ENCODE data around the gene LAMTOR5. TPM values are rescaled to one million over a fixed set of nuclear protein-coding genes. Genes with fewer than 3 reads are reported as not detected.

The LAMTOR5 gene
- total and polyA plus RNA-seq, 2 experiments from 2014 or later: 45.4 to 168 TPM

DNA sequence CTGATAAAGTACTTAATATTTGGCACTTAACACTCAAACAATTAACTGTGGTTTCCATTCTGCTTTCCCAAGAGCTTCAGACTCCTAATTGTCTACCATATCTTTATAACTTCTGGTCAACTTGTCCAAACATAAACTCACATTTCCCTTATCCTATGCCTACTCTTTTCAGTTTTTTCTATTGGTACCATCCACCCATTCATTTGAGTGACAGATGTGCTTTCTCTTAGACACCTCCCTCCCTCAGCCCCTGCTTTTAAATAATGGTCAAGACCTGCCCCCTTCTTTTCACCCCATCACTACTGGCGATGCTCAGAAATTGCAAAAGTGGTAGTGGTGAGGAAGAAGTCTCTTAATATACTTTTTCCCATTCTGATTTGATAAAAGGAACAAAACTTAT lies 22.1 kb downstream of the LAMTOR5 start:
- peaks cover 8% of the 10 kb centered on the region for H3K4me1 ChIP-seq (ENCODE audit: insufficient read depth)
- no peak for DNase-seq (ENCODE audit: low spot score)
- H3K79me2 ChIP-seq: no peaks in the 10 kb centered on the region
- H3K4me3 ChIP-seq: no peak overlapping the region
- no peak for TF ChIP-seq EZH2phosphoT487 (IDR thresholded peaks at IDR 0.05; ENCODE audit: low read depth, severe bottlenecking, unreplicated experiment)
- no peak for TF ChIP-seq EZH2 (IDR thresholded peaks at IDR 0.05; ENCODE audit: borderline replicate concordance)
- TF ChIP-seq, protein P1, sequence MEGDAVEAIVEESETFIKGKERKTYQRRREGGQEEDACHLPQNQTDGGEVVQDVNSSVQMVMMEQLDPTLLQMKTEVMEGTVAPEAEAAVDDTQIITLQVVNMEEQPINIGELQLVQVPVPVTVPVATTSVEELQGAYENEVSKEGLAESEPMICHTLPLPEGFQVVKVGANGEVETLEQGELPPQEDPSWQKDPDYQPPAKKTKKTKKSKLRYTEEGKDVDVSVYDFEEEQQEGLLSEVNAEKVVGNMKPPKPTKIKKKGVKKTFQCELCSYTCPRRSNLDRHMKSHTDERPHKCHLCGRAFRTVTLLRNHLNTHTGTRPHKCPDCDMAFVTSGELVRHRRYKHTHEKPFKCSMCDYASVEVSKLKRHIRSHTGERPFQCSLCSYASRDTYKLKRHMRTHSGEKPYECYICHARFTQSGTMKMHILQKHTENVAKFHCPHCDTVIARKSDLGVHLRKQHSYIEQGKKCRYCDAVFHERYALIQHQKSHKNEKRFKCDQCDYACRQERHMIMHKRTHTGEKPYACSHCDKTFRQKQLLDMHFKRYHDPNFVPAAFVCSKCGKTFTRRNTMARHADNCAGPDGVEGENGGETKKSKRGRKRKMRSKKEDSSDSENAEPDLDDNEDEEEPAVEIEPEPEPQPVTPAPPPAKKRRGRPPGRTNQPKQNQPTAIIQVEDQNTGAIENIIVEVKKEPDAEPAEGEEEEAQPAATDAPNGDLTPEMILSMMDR (IDR thresholded peaks at IDR 0.05; ENCODE audit: poor library complexity): no peak
- no peak overlapping the region for H3K4me2 ChIP-seq
- H2AFZ ChIP-seq: no peak overlapping the region
- no peaks in the 10 kb centered on the region for H3K9me2 ChIP-seq (replicated peaks; ENCODE audit: insufficient read depth)
- H3K27ac ChIP-seq: peak overlapping the region; percentile 59
- H3K9me3 ChIP-seq (ENCODE audit: low read depth): no peaks in the 10 kb centered on the region
- H3K27me3 ChIP-seq: no peaks in the 10 kb centered on the region
- WGBS (ENCODE audit: low lambda C conversion rate, missing lambda C conversion rate): 100% methylated on average over 1 of the region's 1 CpG
- H3K36me3 ChIP-seq (replicated peaks; ENCODE audit: insufficient read depth, low read depth): no peaks in the 10 kb centered on the region
- no peaks in the 10 kb centered on the region for H4K20me1 ChIP-seq (ENCODE audit: insufficient read depth, poor library complexity, severe bottlenecking)

DNA sequence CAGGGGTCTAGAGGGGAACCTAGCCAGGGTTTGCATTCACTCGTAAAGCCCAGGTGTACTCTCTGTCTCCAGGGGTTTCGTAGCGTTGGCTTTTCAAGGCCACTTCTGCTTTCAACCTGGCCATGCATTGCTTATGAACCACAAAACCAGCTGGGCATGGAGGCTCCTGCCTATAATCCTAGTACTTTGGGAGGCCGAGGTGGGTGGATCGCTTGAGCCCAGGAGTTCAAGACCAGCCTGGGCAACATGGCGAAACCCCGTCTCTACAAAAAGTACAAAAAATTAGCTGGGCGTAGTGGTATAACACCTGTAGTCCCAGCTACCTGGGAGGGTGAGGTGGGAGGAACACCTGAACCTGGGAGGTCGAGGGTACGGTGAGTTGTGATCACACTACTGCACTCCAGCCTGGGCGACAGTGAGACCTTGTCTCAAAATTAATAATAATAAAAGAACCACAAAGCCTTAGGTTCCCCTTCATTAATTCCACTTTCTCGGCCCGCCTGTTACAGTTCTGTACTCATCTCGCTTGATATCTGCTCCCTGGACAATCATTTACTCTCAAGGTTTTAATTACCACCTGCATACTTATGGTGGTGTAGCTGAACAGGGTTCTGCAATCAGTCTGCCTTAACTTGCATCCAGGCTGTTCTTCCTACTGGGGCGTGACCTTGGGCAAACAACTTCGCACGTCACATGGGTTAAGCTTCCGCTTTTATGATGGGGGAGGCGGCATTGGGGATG lies 22.7 kb downstream of the LAMTOR5 start:
- H3K27me3 ChIP-seq: no peaks in the 10 kb centered on the region
- no peaks in the 10 kb centered on the region for H3K9me2 ChIP-seq (replicated peaks; ENCODE audit: insufficient read depth)
- H3K79me2 ChIP-seq: no peaks in the 10 kb centered on the region
- H3K4me3 ChIP-seq: no peak overlapping the region
- H3K27ac ChIP-seq: peak overlapping the region; percentile 59
- H3K9me3 ChIP-seq (ENCODE audit: low read depth): no peaks in the 10 kb centered on the region
- no peaks in the 10 kb centered on the region for H4K20me1 ChIP-seq (ENCODE audit: insufficient read depth, poor library complexity, severe bottlenecking)
- peak overlapping the region; percentile 15 for H3K4me2 ChIP-seq
- 91% methylated on average over 19 of the region's 19 CpGs for WGBS (ENCODE audit: low lambda C conversion rate, missing lambda C conversion rate)
- H3K36me3 ChIP-seq (replicated peaks; ENCODE audit: insufficient read depth, low read depth): no peaks in the 10 kb centered on the region
- TF ChIP-seq, protein P1 (IDR thresholded peaks at IDR 0.05; ENCODE audit: poor library complexity): no peak
- TF ChIP-seq EZH2phosphoT487 (IDR thresholded peaks at IDR 0.05; ENCODE audit: low read depth, severe bottlenecking, unreplicated experiment) (no peak), EZH2 (IDR thresholded peaks at IDR 0.05; ENCODE audit: borderline replicate concordance) (no peak)
- peaks cover 2% of the 10 kb centered on the region for H3K4me1 ChIP-seq (ENCODE audit: insufficient read depth)
- no peak overlapping the region for H2AFZ ChIP-seq
- DNase-seq (ENCODE audit: low spot score): peak; percentile 29

DNA sequence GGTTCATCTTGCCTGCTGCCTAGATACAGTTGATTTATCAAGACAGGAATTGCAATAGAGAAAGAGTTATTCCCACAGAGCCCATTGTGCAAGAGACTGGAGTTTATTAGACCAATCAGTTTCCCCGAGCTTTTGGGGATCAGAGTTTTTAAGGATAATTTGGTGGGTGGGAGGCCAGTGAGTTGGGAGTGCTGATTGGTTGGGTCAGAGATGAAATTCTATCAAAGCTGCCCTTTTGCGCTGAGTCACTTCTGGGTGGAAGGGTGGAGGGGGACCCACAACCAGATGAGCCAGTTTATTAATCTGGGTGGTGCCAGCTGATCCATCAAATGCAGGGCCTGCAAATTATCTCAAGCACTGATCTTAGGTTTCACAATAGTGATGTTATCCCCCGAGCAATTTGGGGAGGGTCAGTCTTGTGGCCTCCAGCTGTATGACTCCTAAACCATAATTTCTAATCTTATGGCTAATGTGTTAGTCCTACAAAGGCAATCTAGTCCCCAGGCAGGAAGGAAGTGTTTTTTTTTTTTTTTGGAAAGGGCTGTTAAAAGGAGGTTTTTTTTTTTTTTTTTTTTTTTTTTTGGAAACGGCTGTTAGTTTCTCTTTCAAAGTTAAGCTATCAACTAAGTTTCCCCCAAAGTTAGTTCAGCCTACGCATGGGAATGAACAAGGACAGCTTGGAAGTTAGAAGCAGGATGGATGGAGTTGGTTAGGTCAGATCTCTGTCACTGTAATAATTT lies 24.1 kb downstream of the LAMTOR5 start:
- no peaks in the 10 kb centered on the region for H4K20me1 ChIP-seq (ENCODE audit: insufficient read depth, poor library complexity, severe bottlenecking)
- H3K27ac ChIP-seq: no peak overlapping the region
- no peak overlapping the region for H2AFZ ChIP-seq
- 77% methylated on average over 5 of the region's 5 CpGs for WGBS (ENCODE audit: low lambda C conversion rate, missing lambda C conversion rate)
- H3K9me3 ChIP-seq (ENCODE audit: low read depth): no peaks in the 10 kb centered on the region
- H3K36me3 ChIP-seq (replicated peaks; ENCODE audit: insufficient read depth, low read depth): peaks cover 4% of the 10 kb centered on the region
- no peaks in the 10 kb centered on the region for H3K9me2 ChIP-seq (replicated peaks; ENCODE audit: insufficient read depth)
- H3K4me1 ChIP-seq (ENCODE audit: insufficient read depth): no peaks in the 10 kb centered on the region
- H3K4me2 ChIP-seq: no peak overlapping the region
- no peak overlapping the region for H3K4me3 ChIP-seq
- no peak for DNase-seq (ENCODE audit: low spot score)
- TF ChIP-seq EZH2 (IDR thresholded peaks at IDR 0.05; ENCODE audit: borderline replicate concordance) (no peak), EZH2phosphoT487 (IDR thresholded peaks at IDR 0.05; ENCODE audit: low read depth, severe bottlenecking, unreplicated experiment) (no peak)
- TF ChIP-seq, protein P1 (IDR thresholded peaks at IDR 0.05; ENCODE audit: poor library complexity): no peak
- H3K79me2 ChIP-seq: no peaks in the 10 kb centered on the region
- H3K27me3 ChIP-seq: no peaks in the 10 kb centered on the region

All from hepatocyte (in vitro differentiated cells).